ENCODE measurements around the gene HNRNPUL1.

Gene HNRNPUL1

DNA sequence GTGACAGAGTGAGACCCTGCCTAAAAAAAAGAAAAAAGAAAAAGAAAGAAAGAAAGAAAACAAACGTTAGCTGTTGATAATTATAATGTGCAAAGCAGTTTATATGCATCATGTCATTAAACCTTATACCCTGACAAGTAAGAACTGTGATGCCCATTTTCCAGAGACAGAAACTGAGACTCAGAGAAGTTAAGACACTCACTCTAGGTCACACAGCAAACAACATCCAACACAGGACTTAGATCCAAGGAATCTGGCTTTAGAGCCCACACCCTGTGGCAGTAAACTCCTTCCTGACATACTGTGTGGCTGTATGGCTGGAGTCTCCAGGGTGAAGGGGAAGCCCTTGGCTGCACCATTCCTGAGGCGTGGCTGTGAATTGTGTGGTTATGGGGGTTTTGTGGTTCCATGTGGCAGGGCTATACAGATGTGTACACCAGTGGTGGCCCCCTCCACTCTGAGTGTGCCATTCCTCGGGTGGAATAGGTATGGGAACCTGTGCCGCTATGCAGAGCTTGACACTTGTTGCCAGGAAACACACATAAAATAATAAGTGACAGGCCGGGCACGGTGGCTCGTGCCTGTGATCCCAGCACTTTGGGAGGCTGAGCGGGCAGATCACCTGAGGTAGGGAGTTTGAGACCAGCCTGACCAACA lies 29.5 kb upstream of the HNRNPUL1 start:
- DNase-seq = no peak

DNA sequence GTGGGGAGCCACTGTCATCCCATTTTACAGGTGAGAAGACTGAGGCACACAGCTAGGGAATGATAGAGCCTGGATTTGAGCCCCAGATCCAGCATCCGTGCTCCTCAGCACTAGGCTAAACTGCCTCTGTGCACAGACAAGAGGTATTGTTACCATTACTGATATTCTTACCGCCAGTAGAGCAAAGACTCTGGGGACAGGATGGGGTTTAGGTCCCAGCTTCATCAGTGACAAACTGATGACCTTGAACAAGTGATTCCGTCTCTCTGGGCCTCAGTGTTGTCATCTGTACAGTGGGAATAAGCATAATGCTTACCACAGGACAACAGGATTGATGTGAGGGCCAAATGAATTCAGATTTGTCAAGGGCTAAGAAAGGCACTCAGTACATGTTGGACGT lies 28.7 kb upstream of the HNRNPUL1 start:
- DNase-seq = no peak

DNA sequence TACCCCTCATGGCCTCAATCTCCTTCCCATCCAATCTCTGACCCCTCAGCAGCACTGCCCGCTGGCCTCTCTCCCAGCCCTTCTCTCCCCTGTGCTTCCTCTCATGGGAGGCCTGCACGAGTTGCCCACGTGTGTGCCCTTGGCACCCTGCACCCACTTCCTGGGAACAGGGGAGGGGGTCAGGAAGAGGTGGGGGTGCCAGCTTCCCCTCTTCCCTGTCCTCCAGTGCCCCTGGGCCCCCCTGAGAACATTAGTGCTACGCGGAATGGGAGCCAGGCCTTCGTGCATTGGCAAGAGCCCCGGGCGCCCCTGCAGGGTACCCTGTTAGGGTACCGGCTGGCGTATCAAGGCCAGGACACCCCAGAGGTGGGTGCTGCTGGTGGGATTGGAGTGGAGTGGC lies 25.9 kb upstream of the HNRNPUL1 start:
- DNase-seq = no peak

DNA sequence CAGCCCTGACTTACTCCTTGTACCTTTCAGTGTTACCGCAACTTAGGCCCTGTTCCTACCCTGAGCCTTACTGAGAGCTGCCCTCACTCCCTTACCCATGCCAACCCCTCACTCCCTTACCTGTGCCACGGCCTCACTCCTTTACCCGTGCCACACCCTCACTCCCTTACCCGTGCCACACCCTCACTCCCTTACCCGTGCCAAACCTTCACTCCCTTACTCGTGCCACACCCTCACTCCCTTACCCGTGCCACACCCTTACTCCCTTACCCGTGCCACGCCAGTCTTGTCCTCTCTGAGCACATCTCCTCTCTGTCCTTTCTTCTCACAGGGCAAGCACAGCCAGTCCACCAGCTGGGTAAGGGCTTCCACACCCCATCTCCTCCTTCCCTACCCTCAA lies 24.8 kb upstream of the HNRNPUL1 start:
- DNase-seq = no peak

DNA sequence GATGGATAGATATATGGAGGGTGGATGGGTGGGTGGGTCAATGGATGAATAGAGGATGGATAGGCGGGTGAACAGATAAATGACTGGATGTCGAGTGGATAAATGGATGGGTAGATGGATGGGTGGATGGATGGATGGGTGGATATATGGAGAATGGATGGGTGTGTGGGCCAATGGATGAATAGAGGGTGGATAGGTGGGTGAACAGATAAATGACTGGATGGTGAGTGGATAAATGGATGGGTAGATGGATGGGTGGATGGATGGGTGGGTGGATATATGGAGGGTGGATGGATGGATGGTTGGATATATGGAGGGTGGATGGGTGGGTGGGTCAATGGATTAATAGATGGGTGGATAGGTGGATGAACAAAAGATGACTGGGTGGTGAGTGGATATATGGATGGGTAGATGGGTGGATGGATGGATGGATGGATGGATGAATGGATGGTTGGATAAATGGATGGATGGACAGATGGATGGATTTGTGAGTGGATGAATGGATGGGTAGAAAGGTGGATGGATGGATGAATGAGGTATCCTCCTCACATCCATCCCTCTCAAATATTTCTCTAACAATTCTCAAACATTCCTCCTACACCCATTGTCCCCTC lies 24.1 kb upstream of the HNRNPUL1 start:
- no peak for DNase-seq

DNA sequence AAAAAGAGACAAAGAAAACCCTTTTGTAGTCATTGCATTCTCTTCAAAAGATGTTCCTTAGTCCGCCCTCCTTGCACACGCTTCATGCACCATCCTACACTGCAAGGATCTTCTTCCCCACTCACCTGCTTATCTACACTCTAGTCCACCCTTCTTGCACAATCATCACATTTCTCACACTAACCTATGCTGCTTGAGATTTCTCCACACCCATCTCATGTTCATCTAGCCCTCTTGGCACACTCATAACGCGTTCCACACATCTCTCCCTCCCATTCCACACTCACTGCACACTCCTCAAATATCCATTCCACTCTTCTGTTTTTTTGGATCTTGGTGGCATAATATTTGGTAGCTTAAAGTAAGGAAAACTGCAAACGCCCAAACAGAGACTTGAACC lies 22.3 kb upstream of the HNRNPUL1 start:
- no peak for DNase-seq

DNA sequence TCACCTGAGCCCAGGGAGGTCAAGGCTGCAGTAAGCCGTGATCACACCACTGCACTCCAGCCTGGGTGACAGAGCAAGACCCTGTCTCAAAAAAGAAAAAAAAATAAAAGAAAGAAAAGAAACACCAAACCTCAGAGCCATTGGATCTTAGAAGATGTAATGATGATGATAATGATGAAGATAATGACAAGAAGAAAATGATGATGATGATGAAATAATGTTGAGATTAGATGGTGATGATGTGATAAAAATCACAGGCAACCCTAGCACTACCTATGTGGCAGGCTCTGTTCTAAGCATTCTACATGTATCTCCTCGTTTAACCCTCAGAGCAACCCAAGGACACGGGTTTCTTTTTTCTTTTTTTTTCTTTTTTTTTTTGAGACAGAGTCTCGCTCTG lies 20.1 kb upstream of the HNRNPUL1 start:
- no peak for DNase-seq

DNA sequence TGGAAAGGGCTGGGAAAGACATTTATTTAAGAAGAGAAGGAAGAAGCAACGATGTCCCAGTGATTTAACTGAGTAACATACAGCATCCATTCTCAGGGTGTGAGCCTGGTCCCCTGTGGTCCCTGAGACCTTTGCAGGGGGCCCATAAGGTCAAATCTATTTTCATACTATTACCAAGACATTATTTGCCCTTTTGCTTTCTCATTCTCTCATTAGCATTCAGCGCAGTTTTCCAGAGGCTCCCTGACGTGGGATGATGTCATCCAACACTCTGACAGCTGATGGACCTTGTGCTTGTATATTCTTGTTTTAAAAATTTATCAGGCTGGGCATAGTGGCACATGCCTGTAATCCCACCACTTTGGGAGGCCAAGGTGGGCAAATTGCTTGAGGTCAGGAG lies 18.3 kb upstream of the HNRNPUL1 start:
- no peak for DNase-seq

DNA sequence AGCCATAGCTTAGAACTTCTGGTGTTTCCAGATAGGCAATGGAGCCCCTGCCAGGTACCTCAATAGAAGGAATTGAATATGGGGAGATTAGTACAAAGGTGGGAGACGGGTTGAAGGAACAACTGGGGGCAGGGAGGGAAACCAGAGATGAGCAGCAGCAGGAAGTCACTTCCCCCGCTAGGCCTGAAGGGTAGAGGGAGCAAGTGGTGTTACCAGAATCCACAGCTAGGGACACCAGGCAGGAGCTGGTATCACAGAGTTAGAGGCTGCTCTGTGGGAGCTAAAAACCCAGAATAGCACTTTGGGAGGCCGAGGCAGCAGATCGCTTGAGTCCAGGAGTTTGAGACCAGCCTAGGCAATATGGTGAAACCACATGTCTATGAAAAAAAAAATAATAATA lies 15.3 kb upstream of the HNRNPUL1 start:
- DNase-seq = no peak

DNA sequence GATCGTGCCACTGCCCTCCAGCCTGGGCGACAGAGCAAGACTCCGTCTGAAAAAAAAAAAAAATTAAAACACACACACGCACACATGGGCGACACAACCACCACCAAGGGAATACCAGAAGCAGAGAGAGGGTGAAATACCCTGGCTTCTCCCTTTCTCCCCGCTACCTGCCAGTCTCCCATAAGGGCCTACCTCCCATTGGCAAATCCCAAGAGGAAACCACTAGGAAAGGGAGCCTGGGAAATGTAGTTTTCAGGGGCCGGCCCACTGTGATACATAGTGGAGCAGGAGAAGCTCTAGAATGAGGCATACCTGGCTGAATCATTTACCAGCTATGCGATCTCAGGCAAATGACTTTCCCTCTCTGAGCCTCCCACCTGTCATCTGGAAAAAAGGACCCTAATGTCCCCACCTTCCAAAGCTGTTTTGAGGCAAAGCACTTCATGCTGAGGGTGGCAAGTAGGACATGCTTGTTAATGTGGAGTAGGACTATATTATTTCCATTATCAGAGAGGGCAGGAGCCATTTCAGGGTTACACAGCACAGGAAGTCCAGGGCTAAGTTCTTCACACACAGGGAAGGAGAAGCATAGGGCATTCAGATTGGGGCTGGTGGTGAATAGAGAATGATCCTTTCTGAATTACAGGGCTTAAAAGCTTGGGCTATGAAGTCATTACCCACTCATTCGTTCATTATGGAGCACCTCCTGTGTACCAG lies 14.3 kb upstream of the HNRNPUL1 start:
- DNase-seq = no peak

DNA sequence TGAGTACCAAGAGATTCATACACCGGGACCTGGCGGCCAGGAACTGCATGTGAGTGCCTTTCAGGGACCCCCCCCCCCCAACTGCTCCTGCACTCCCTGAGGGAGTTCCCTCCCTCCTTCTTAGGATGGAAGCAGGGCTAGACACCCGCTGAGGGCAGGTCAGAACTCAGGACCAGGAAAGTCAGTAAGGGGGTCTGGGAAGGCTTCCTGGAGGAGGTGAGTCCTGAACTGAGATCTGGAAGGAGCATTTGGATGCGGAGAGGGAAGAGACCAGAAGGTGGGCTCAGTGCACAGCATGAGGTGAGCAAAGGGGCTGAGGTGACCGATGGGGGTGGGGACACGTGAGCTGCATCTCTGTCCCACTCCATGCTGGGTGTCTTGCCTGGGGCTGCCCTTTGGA lies 10.5 kb upstream of the HNRNPUL1 start:
- no peak for DNase-seq

DNA sequence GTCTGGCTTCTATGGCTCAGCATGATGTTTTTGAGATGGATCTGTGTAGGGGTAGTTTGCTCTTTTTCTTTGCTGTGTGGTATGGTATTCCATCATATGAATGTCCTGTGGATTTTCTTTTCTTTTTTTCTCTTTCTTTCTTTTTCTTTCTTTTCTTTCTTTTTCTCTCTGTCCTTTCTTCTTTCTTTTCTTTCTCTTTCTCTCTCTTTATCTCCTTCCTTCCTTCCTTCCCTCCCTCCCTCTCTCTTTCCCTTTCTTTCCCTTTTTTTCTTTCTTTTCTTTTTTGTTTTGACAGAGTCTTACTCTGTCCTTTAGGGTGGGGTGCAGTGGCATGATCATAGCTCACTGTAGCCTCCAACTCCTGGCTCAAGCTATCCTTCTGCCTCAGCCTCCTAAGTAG lies 9.0 kb upstream of the HNRNPUL1 start:
- no peak for DNase-seq

DNA sequence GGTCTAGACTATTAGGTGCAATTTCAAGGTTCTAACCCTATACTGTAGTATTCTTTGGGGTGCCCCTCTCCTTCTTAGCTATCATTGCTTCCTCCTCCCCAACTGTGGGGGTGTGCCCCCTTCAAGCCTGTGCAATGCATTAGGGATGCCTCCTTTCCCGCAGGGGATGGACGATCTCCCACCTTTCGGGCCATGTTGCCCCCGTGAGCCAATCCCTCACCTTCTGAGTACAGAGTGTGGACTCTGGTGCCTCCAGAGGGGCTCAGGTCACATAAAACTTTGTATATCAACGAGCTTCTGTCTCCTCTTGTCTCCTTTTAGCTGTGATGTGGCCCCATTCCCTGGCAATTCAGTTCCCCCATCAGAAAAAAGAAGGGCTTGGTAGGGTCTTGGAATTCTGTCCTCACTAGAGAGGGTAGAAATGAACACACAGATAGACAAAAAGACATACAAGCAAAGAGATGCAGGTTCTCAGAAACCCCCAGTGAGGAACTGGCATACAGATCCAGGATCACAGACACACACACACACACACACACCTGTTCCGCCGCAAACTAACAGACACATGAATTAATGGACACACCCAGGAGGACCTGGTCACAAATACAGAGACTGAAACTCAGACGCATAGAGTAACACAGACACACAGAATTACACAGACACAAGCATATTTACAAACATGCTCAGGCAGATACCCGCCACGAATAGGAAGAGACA lies 2.5 kb upstream of the HNRNPUL1 start:
- DNase-seq = no peak

DNA sequence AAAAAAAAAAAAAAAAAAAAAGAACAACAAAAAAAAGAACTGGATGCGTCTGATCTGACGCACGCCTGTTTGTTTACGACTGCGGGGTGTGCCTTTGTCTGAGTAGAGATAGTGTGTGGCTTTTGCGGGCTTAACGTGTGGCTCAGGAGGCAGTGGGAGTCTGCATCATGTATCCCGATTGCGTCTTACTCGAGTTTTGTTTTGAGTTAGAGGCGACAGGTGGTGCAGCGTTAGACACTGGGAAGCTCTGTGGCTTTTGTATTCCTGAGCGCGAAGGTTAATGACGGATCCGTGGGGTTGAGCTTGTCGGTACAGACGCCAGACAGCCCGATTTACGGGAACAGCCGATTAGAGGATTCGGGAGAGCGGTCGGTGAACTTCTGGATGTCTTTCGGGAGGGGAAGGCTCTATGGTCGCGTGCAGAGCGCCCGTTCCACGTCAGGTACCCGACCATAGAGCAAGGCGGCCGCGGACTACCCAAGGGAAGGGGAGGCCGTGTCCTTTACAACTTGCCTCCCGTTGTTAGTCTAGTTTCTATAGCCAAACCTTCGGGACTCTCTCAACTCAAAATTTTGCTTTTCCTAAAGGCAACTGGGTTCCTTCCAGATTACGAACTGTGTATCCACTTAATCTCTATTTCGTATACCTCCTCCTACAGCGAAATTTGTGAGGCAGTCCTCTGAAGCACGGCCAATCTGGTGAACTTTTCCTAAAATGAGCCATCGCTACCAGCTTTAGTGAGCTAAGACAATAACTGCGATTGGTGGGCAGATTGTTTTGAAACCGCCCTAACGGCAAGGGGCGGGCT lies 926 bp upstream of the HNRNPUL1 start:
- peak; percentile 92 for DNase-seq

DNA sequence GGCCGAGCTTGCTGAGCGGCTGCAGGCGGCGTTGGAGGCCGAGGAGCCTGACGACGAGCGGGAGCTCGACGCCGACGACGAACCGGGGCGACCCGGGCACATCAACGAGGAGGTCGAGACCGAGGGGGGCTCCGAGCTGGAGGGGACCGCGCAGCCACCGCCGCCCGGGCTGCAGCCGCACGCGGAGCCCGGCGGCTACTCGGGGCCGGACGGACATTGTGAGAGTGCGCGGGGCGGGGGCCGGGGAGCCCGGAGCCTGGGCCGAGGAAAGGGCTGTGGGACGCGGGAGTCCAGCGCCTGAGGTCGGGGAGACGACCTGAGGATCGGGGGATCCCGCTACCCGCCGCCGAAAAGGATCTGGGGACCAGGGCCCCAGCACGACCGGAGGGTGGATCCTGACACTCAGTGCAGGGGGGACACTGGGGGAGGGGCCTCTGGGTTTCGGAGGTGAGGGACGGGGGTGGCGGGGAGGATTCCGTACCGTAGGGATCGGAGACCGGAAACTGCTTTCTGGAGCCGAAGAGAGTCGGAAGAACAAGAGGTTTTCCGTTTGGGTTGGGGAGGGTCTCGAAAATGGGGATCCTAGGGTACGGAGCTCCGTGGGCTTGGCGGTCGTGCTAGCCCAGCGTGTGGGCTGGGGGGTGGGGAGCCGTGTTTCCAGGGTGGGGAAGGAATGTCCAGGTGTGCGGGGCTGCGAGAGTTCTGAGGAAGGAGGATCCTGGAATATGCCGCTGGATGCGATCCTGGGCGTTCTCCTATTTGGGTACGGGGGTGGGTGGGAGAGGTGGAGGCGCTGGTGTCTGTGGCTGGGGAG lies 616 bp downstream of the HNRNPUL1 start:
- DNase-seq = peak; percentile 54

DNA sequence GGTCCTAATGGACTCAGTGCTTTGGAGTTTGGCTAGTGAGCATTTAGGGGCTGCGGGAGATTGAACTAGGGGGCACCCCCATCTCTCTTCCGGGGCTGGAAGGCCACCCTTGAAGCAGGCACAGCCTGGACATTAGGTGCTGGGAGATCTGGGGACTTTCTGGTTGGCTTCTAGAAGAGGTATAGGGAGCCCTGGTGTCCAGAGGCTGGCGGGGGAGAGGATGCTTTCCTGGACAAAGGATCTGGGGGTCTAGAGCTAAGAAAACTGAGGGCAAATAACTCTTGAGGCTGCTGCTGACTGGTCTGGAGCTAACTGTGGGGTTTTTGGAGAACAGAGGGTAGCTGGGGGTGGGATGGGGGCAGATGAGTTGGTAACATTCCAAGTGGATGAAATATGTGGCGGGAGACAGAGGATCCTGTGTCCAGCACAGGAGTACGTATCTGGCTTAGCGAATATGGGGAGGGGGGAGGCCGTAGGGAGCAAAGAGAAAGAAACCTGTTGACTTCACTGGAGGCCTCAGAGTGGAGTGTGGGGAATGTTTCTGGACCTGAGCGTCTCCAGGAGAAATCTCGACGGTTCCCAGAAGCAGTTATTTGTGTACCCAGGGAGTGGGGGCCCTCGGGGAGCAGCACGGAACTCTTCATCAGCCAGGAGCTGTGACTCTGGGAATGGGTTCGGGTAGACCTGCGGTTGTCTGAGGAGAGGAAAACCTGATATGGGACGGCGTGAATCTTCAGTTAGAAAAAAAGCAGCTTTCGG lies 1.4 kb downstream of the HNRNPUL1 start:
- peak; percentile 20 for DNase-seq

DNA sequence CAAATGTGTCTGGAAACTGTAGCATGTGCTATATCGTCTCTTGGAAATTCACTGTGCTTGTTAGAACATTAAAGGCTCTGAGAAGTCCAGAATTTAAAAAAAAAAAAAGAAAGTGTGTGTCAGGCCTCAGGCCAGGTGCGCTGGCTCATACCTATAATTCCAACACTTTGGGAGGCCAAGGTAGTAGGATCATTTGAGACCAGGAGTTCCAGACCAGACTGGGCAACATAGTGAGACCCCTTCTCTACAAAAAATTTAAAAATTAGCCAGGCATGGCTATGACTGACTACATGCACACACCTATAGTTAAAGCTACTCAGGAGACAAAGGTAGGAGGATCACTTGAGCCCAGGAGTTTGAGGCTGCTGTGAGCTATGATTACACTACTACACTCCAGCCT lies 4.9 kb downstream of the HNRNPUL1 start:
- no peak for DNase-seq

DNA sequence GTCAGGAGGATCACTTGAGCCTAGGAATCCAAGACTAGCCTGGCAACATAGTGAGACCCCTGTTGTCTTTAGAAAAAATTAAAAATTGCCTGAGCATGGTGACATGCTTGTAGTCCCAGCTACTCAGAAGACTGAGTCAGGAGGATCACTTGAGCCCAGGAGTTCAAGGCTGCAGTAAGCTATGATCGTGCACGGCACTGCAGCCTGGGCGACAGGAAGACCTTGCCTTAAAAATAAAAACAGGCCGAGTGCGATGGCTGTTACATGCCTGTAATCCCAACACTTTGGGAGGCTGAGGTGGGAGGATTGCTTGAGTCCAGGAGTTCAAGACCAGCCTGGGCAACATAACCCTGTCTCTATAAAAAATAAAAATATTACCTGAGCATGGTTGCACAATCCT lies 5.4 kb downstream of the HNRNPUL1 start:
- DNase-seq = no peak

DNA sequence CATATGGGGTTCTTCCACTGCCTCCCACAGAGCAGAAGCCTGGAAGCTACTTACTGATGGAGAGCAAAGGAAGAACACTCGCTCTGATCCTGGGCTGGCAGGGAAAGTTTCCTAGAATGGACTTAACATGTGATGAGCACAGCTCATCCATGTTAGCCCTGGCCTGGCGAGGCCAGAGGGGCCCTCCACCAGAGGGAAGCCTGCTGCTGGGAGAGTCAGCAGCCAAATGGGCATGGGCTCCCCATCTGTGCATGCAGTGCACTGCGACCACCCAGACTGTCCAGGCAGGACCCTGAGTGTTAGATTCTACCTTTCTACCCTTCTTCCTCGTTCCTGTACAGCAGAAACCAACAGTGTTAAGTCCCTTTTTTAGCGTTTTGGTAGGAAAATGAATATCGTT lies 8.9 kb downstream of the HNRNPUL1 start:
- no peak for DNase-seq

DNA sequence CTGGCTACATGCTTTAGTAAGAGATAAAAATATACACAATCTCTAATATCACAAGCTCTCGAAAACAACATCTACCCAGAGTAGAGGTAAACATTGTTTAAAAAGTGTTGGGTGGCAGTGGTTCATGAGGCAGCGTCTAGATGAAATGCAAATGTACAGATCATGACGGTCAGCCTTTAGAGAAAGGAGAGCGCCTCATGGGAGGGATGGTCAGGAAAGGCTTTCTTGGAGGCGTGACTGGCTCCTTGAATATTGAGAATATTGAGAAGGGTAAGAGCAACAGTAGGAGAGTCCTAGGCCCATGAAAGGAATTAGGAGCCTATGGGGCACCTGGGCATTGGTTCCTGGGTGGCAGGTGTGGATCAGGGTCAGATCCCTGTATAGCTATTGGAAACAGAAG lies 10.6 kb downstream of the HNRNPUL1 start:
- no peak for DNase-seq

DNA sequence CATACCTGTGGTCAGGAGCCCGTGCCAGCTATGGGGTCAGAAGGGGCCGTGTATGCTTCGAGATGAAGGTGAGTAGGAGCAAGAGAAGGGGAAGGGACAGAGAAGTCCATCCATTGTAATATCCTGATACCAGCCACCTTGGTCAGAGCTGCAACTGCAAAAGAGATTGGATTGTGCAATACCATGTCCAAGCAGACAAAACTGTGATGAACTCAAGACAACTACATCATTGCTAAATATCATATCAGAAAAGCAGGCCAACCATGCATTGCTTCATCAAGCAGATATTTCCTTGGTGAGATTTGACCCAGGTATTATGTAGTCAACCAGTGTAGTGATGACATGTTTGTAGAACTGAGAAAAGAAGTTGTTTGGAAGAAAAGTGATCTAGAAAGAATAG lies 12.1 kb downstream of the HNRNPUL1 start:
- no peak for DNase-seq

Data from CD4-positive, alpha-beta T cell treated with Interleukin-17A for 1 hour (primary cell).